ENCODE data around the gene ZNF581. TPM values are rescaled to one million over a fixed set of nuclear protein-coding genes. Genes with fewer than 3 reads are reported as not detected.

ZNF581 gene
- polyA plus RNA-seq, 1 of the 3 experiments (the other 2 are of a cell fraction): 24.7 TPM

GRCh38 chr19:55644842-55645511 lies 1.5 kb downstream of the ZNF581 start:
- no peaks in the 10 kb centered on the region for H3K9me3 ChIP-seq
- H3K4me2 ChIP-seq: peak overlapping the region; percentile 95
- peaks cover 66% of the 10 kb centered on the region for H3K79me2 ChIP-seq (ENCODE audit: insufficient read depth)
- peaks cover 27% of the 10 kb centered on the region for H3F3A ChIP-seq (replicated peaks; ENCODE audit: insufficient read depth)
- peaks cover 3 to 13% of the 10 kb centered on the region in 2 experiments for H3K36me3 ChIP-seq (replicated peaks in 1 of 2; ENCODE audit: control insufficient read depth in 1 of 2, insufficient read depth in 2 of 2, low read length in 1 of 2)
- DNase-seq: peak; percentile 2
- H3K27me3 ChIP-seq (ENCODE audit: insufficient read depth): no peaks in the 10 kb centered on the region
- H2AFZ ChIP-seq (ENCODE audit: low read depth): no peak overlapping the region
- ChIA-PET POLR2A (no interaction called here), CTCF (interaction anchor here (1.5 to 3.9 kb wide), 3 partner anchors 9 to 26 kb away, joined by 6 to 22 read pairs (median 7); no protein-coding TSS in a partner anchor)
- no peaks in the 10 kb centered on the region for H4K20me1 ChIP-seq (ENCODE audit: insufficient read depth)
- WGBS (ENCODE audit: low lambda C conversion rate): 92% methylated on average over 16 of the region's 28 CpGs
- H3K4me3 ChIP-seq (ENCODE audit: low read depth in 2 of 2, low read length in 1 of 2): peak overlapping the region; percentile 53 to 81; a peak in 3 of 4 replicates
- no peak for TF ChIP-seq USF1 (IDR thresholded peaks at IDR 0.05; ENCODE audit: borderline replicate concordance, low read depth)
- no peak for TF ChIP-seq CTCF (IDR thresholded peaks at IDR 0.05)
- TF ChIP-seq POLR2AphosphoS5 (IDR thresholded peaks at IDR 0.05; ENCODE audit: low read depth, low read length): no peak
- TF ChIP-seq, protein P1, sequence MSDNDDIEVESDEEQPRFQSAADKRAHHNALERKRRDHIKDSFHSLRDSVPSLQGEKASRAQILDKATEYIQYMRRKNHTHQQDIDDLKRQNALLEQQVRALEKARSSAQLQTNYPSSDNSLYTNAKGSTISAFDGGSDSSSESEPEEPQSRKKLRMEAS (IDR thresholded peaks at IDR 0.05; ENCODE audit: low read depth): no peak
- peaks cover 19 to 48% of the 10 kb centered on the region in 2 experiments; a peak in 2 of 4 replicates for H3K4me1 ChIP-seq (ENCODE audit: control insufficient read depth in 1 of 2, insufficient read depth in 2 of 2, low read depth in 1 of 2, low read length in 1 of 2)
- H3K9me2 ChIP-seq: no peaks in the 10 kb centered on the region
- no peak overlapping the region for H3K27ac ChIP-seq (ENCODE audit: low read depth in 2 of 2, low read length in 1 of 2)
- peak overlapping the region; percentile 86; the same call in 1 of the 2 replicates for H3K9ac ChIP-seq

- Histone ChIP-seq H4K20me1 (ENCODE audit: insufficient read depth) (no peaks in the 10 kb centered on the region), H3K36me3 (replicated peaks in 1 of 2; ENCODE audit: control insufficient read depth in 1 of 2, insufficient read depth in 2 of 2, low read length in 1 of 2) (peaks cover 3 to 17% of the 10 kb centered on the region in 2 experiments), H3K4me3 (ENCODE audit: low read depth in 2 of 2, low read length in 1 of 2) (no peak overlapping the region), H3K9ac (no peak overlapping the region), H3K9me3 (no peaks in the 10 kb centered on the region), H3K79me2 (ENCODE audit: insufficient read depth) (peaks cover 61% of the 10 kb centered on the region), H3K27ac (ENCODE audit: low read depth in 2 of 2, low read length in 1 of 2) (no peak overlapping the region), H3K9me2 (no peaks in the 10 kb centered on the region), H2AFZ (ENCODE audit: low read depth) (no peak overlapping the region), H3F3A (replicated peaks; ENCODE audit: insufficient read depth) (peaks cover 22% of the 10 kb centered on the region), H3K4me2 (no peak overlapping the region), H3K27me3 (ENCODE audit: insufficient read depth) (no peaks in the 10 kb centered on the region), H3K4me1 (ENCODE audit: control insufficient read depth in 1 of 2, insufficient read depth in 2 of 2, low read depth in 1 of 2, low read length in 1 of 2) (peaks cover 14 to 43% of the 10 kb centered on the region in 2 experiments; a peak in 2 of 4 replicates)
- CTCF ChIA-PET: interaction anchor here (1.5 to 3.9 kb wide), 2 partner anchors 9 to 14 kb away, joined by 6 to 22 read pairs; no protein-coding TSS in a partner anchor
- peak; percentile 2 for DNase-seq
- TF ChIP-seq CTCF (IDR thresholded peaks at IDR 0.05): no peak
- TF ChIP-seq YY1 (IDR thresholded peaks at IDR 0.05; ENCODE audit: low read depth): no peak
- no peak for TF ChIP-seq EP300 (IDR thresholded peaks at IDR 0.05; ENCODE audit: borderline replicate concordance in 1 of 2, low read depth in 1 of 2, low read length in 1 of 2)
- WGBS (ENCODE audit: low lambda C conversion rate): 80% methylated on average over 5 of the region's 5 CpGs
- POLR2A ChIA-PET: no interaction called here
These were observed 2.0 kb downstream of the ZNF581 start for GRCh38 chr19:55645512-55645881.

Data from SK-N-SH (cell line).